GM18867 (cell line): Measurements from ENCODE around the gene HSD17B2.
"Not testable (repeated sequence)": the region's sequence is repeated elsewhere in the genome, so short reads cannot be mapped to it uniquely, and the experiment has no call there.

Source experiments
- ATAC-seq: cut with Tn5 transposase; IDR thresholded peaks from one replicate; pipeline ENCODE4 v1.9.1; 2021; ENCODE audit warnings: mild to moderate bottlenecking, moderate library complexity; ENCODE audit not compliant: unreplicated experiment

HSD17B2 gene

DNA sequence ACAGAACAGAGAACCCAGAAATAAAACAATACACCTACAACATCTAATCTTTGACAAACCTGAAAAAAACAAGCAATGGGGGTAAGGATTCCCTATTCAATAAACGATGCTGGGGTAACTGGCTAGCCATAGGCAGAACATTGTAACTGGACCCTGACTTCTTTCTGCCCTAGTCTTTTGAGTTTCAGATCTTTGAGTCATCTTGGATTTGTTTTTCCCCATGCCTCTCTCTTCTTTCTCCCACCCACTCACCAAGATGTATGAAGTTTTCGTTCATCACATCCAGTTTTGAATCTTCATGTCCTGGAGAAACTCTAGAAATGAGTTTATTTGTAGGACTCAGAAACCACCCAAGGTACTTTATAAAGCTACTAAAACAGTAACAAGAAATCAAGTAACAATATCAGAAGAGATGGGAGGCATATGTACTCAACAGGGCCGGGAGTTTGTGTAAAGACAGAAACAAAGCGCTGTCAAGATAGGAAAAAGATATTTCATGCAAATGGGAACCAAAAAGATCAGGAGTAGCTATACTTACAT, 39.0 kb downstream of the HSD17B2 start:
- ATAC-seq: no peak

GRCh38 chr16:82078125-82078524, 43.1 kb downstream of the HSD17B2 start:
- no peak for ATAC-seq

GRCh38 chr16:82079892-82080291, 44.8 kb downstream of the HSD17B2 start:
- no peak for ATAC-seq

- ATAC-seq: no peak
Observed at GRCh38 chr16:82081264-82081663, 46.2 kb downstream of the HSD17B2 start.

- ATAC-seq: no peak
Observed at GRCh38 chr16:82082097-82082496, 47.0 kb downstream of the HSD17B2 start.

DNA sequence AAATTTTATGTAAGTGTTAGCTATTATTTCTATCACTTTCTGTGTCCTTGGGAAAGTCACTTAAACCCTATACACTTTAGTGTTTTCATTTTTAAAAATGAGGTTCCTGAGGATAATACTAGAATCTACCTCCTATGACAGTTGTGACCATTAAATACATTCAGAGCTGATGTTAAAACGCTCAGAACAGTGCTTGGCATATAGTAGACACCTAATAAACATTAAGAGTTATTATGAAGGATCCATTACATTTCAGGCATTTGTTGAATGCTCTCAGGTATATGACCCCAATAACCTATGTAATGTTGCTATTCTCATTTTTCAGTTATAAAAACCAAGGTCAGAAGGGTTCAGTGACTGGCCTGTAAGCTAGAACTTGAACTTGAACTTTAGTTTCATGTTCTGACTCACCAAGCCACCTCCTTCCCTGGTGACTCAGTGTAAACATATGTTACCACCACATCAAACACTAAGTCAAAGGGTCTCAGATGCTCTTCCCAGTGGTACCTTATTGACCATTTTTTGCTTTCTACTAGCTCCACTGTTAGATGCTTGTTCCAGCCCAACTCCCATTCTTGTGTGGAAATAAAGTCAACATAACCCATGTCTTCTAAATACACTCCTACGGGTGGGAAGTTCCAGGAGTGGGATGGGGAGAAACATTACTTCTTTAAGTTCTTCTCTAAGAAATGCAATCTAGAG, 47.6 kb downstream of the HSD17B2 start:
- ATAC-seq: peak; percentile 62

DNA sequence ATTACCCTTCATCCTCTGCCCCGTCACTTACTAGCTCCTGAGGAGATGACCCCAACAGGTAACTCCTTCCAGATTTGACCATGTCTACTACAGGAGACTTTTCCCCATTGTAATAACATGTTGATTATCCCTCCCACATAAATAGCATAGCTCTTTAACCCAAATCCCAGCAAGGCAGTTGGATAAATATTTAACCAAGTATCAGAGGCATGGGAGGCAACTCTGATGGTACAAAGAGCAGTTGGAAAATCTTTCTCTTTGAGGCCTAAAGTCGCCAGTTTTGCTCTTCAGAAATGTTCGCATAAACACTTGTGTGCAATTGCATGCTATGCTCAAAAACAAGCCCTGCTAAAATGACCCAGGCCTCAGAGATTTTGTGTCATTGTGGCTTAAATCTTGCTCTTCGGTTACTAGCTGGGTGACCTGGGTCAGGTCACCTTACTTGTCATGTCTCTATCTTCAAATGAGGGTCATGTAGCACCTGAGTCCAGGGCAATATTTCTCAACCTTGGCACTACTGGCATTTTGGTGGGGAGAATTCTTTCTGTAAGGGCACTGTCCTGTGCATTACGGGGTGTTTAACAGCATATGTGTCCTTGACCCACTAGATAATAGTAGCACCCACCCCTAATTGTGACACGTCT, 48.8 kb downstream of the HSD17B2 start:
- no peak for ATAC-seq

DNA sequence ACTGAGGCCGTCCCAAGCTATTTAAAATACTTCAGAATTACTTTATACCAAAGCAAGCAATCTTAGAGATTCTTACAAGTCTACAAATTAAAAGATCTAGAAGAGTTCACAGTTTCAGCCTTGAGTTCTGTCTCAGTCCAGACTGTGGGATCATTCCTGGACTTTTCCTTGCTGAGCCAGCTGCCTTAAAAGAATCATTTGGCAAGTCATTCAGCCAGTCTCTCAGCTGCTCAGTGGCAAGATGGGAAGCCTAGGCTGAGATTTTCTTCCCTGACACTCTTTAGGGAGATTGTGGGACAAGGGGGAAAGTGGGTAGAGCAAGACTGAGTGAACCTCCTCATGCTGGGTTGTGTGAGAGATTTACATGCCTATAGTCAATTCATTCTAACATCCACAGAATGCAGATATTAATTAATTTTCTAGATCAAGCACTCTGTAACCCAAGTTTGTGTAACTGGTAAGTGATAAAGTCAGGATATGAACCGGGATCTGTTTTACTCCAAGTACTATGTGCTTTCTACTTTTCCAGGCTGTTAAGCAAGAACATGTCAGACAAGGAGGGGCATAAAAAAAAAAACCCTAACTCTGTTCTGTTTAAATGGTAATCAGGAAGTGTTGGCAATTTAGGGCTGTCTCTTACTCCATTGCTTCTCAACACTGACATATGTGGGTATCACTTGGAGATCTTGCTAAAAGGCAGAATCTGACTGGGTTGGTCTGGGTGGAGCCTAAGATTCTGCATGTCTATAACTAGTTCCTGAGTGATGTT, 50.1 kb downstream of the HSD17B2 start:
- ATAC-seq: no peak

DNA sequence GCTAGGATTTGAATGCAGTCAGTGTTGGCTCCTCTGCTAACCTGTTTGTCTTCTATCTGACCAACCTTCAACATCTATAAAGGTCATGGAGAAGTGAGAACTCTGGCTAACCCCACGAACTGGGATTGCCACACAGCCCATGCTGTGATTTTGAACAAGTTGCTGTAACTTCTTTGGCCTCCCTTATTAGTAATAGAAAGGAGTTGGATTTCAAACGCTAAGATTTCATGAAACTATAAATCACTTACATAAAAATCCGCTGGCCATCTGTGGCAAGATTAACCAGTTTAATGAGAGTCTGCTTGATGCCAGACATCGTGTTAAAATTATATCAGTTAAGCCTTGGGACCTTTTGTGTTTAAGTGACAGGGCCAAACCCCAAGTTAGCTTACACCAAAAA, 53.4 kb downstream of the HSD17B2 start:
- ATAC-seq: no peak

DNA sequence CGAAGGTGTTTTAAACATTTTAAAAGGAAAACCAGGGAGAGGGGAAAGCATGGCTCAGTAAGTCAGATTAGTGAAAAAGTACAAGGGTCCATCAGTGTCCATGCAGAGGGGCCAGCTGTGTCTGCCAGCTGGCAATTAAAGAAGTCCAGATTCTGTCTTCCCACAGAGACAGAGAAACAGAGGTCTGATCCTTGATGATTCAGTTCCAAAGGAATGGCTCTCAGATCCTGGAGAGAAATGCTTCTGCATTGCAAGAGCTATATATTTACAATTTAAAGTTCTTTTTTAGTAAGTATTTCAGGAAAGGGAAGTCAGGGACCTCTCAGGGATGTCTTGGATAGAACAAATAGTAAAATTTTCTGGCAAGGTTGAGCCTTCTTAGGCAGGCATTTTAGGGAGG, 56.2 kb downstream of the HSD17B2 start:
- no peak for ATAC-seq

- ATAC-seq: no peak
Observed at GRCh38 chr16:82092711-82093110, 57.7 kb downstream of the HSD17B2 start.

GRCh38 chr16:82093666-82094300, 58.7 kb downstream of the HSD17B2 start:
- ATAC-seq: no peak

DNA sequence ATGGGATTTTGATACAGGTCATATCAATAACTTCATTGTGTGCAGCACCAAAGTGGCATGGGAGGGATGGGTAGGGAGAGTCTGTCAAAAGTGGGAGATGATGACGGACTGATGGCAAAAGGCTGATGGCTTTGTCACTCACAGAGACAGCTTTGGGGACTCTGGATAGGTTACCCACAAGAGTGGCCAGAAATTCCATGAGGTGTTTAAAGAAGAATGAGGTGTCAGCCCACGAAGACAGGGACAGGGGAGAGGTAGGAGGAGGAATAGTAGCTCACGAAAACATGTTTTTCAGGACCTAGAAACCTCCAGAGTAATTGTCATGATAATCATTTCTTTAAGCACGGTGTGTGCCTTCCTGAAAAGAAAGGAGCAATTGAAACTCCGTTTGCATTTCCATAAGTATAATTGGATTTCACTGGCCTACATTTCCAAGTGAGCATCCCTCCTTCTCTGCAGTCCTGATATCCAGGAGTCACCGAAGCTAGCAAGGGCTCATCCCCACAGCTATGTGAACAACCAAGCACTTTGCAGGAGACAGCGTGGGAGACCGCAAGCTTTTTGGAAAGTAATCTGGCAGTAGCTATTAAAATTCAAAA, 60.0 kb downstream of the HSD17B2 start:
- no peak for ATAC-seq

- ATAC-seq: no peak
Observed at GRCh38 chr16:82096641-82097040, 61.6 kb downstream of the HSD17B2 start.

- ATAC-seq: no peak
Observed at GRCh38 chr16:82105107-82105506, 70.1 kb downstream of the HSD17B2 start.

- ATAC-seq: no peak
Observed at GRCh38 chr16:82108100-82108499, 73.0 kb downstream of the HSD17B2 start.

DNA sequence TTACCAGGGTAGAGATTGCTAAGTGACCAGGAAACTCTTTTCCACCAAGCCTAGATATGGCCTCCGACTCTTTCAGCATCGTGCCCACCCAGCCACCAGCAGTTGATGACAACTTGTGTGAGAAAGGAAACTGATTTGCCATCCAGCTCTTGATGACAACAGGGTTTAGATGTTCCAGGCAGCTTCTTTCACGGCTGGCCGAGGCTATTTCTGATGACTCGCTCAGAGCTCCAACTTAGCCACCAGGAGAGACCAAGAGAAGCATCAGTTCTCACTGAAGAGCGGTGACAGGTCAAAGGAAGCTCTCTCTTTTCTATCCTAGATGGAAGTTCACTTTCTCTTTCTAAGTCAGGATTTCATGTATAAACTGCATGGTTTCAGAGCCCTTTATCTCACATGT, 73.7 kb downstream of the HSD17B2 start:
- no peak for ATAC-seq

- not testable (repeated sequence) for ATAC-seq
Observed at GRCh38 chr16:82109266-82109665, 74.2 kb downstream of the HSD17B2 start.

DNA sequence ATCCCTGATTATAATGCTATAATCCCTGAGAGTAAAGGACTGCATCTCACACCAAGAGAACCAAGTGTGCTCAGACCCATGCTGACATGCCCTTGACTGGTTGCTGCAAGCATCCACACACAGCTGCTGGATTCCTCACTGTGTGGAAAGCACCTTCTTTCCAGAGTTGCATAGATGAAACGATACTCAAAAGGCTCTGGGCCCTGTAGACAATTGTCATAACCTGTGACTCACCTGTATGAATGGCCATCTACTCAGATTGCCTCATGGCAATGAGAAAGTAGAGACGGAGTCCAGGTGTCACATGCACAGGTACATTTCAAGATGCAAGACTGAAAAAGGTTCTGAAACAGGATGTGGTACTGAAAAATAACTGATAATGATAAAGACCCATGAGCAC, 76.9 kb downstream of the HSD17B2 start:
- no peak for ATAC-seq

GRCh38 chr16:82113741-82114140, 78.7 kb downstream of the HSD17B2 start:
- no peak for ATAC-seq

- ATAC-seq: no peak
Observed at GRCh38 chr16:82116535-82116934, 81.5 kb downstream of the HSD17B2 start.
